Fibroblast of skin of scalp (primary cell): Measurements from ENCODE around the gene GPC3.

Source experiments
- DNase-seq: peaks from one replicate; pipeline ENCODE4 v3.0.0-alpha.2; 2013

GPC3 gene

GRCh38 chrX:133593531-133593930 lies 391.9 kb downstream of the GPC3 start:
- no peak for DNase-seq

- DNase-seq = no peak
These were observed 394.5 kb downstream of the GPC3 start for GRCh38 chrX:133590703-133591505.

GRCh38 chrX:133588827-133589226 lies 396.6 kb downstream of the GPC3 start:
- no peak for DNase-seq

- no peak for DNase-seq
These were observed 397.6 kb downstream of the GPC3 start for GRCh38 chrX:133587818-133588217.

- no peak for DNase-seq
These were observed 398.3 kb downstream of the GPC3 start for GRCh38 chrX:133587071-133587470.

GRCh38 chrX:133586443-133586842 lies 399.0 kb downstream of the GPC3 start:
- DNase-seq = peak; percentile 54

- no peak for DNase-seq
These were observed 401.6 kb downstream of the GPC3 start for GRCh38 chrX:133583825-133584224.

- DNase-seq = peak; percentile 51
These were observed 404.8 kb downstream of the GPC3 start for GRCh38 chrX:133580625-133581024.

GRCh38 chrX:133579631-133580030 lies 405.8 kb downstream of the GPC3 start:
- no peak for DNase-seq

GRCh38 chrX:133576876-133577275 lies 408.5 kb downstream of the GPC3 start:
- DNase-seq = no peak

GRCh38 chrX:133575501-133576136 lies 409.8 kb downstream of the GPC3 start:
- peak; percentile 47 for DNase-seq

GRCh38 chrX:133574716-133575115 lies 410.7 kb downstream of the GPC3 start:
- no peak for DNase-seq

- peak; percentile 26 for DNase-seq
These were observed 414.8 kb downstream of the GPC3 start for GRCh38 chrX:133570549-133570948.

GRCh38 chrX:133569217-133569616 lies 416.2 kb downstream of the GPC3 start:
- no peak for DNase-seq

- no peak for DNase-seq
These were observed 417.3 kb downstream of the GPC3 start for GRCh38 chrX:133568109-133568508.

GRCh38 chrX:133566876-133567275 lies 418.5 kb downstream of the GPC3 start:
- DNase-seq = no peak

GRCh38 chrX:133563705-133564104 lies 421.7 kb downstream of the GPC3 start:
- no peak for DNase-seq

- peak; percentile 51 for DNase-seq
These were observed 424.1 kb downstream of the GPC3 start for GRCh38 chrX:133561251-133561650.

- DNase-seq = no peak
These were observed 425.5 kb downstream of the GPC3 start for GRCh38 chrX:133559909-133560308.

- DNase-seq = no peak
These were observed 429.5 kb downstream of the GPC3 start for GRCh38 chrX:133555782-133556458.

GRCh38 chrX:133550665-133551485 lies 434.5 kb downstream of the GPC3 start:
- no peak for DNase-seq

- no peak for DNase-seq
These were observed 436.0 kb downstream of the GPC3 start for GRCh38 chrX:133549295-133549933.
